Hematopoietic multipotent progenitor cell treated with erythropoietin and hydrocortisone succinate and interleukin-3 and kit ligand, for 6 days (in vitro differentiated cells): ENCODE measurements around the gene RECQL.
"Not testable (repeated sequence)": the region's sequence is repeated elsewhere in the genome, so short reads cannot be mapped to it uniquely, and the experiment has no call there.

Experiments
- DNase-seq: peaks from one replicate; pipeline ENCODE4 v3.0.0-alpha.2; 2015

The RECQL gene

GRCh38 chr12:21500786-21501257 is 613 bp downstream of the RECQL start:
- no peak for DNase-seq

- no peak for DNase-seq
Measured at GRCh38 chr12:21499765-21500164, 1.7 kb downstream of the RECQL start.

- DNase-seq = no peak
Measured at GRCh38 chr12:21485998-21486397, 15.4 kb downstream of the RECQL start.

GRCh38 chr12:21483531-21483930 is 17.9 kb downstream of the RECQL start:
- DNase-seq = no peak

- no peak for DNase-seq
Measured at GRCh38 chr12:21478756-21479455, 22.5 kb downstream of the RECQL start.

- no peak for DNase-seq
Measured at GRCh38 chr12:21476949-21477348, 24.5 kb downstream of the RECQL start.

- no peak for DNase-seq
Measured at GRCh38 chr12:21475552-21475951, 25.9 kb downstream of the RECQL start.

- DNase-seq = no peak
Measured at GRCh38 chr12:21472197-21472823, 29.1 kb downstream of the RECQL start.

GRCh38 chr12:21471294-21471693 is 30.1 kb downstream of the RECQL start:
- no peak for DNase-seq

- not testable (repeated sequence) for DNase-seq
Measured at GRCh38 chr12:21467334-21467733, 34.1 kb downstream of the RECQL start.

- DNase-seq = no peak
Measured at GRCh38 chr12:21459474-21459873, 42.0 kb downstream of the RECQL start.

- peak; percentile 7 for DNase-seq
Measured at GRCh38 chr12:21456291-21456780, 45.1 kb downstream of the RECQL start.

GRCh38 chr12:21453312-21453852 is 48.1 kb downstream of the RECQL start:
- DNase-seq = no peak

- DNase-seq = no peak
Measured at GRCh38 chr12:21451529-21451928, 49.9 kb downstream of the RECQL start.

- no peak for DNase-seq
Measured at GRCh38 chr12:21444193-21445146, 57.0 kb downstream of the RECQL start.

GRCh38 chr12:21439347-21439746 is 62.1 kb downstream of the RECQL start:
- no peak for DNase-seq

GRCh38 chr12:21438643-21439042 is 62.8 kb downstream of the RECQL start:
- peak; percentile 36 for DNase-seq

- DNase-seq = no peak
Measured at GRCh38 chr12:21434699-21435098, 66.7 kb downstream of the RECQL start.

GRCh38 chr12:21433525-21433924 is 67.9 kb downstream of the RECQL start:
- DNase-seq = no peak

- DNase-seq = no peak
Measured at GRCh38 chr12:21429994-21430393, 71.4 kb downstream of the RECQL start.

- DNase-seq = no peak
Measured at GRCh38 chr12:21428241-21428640, 73.2 kb downstream of the RECQL start.

GRCh38 chr12:21419009-21419699 is 82.3 kb downstream of the RECQL start:
- not testable (repeated sequence) for DNase-seq
